Measurements from ENCODE around the gene GIGYF1.
"Not testable (repeated sequence)": the region's sequence is repeated elsewhere in the genome, so short reads cannot be mapped to it uniquely, and the experiment has no call there.

GIGYF1 gene

GRCh38 chr7:100730136-100730800 lies 36.2 kb upstream of the GIGYF1 start:
- no peak for DNase-seq
- no peaks in the 10 kb centered on the region for H3K36me3 ChIP-seq
- H3K27me3 ChIP-seq (ENCODE audit: insufficient read depth, low read depth, severe bottlenecking): peaks cover 39% of the 10 kb centered on the region
- no peak for TF ChIP-seq CTCF (IDR thresholded peaks at IDR 0.05; ENCODE audit: low read depth, low read length)
- no peaks in the 10 kb centered on the region for H3K9me3 ChIP-seq (ENCODE audit: severe bottlenecking)
- H3K4me3 ChIP-seq (ENCODE audit: low read depth, low read length): no peak overlapping the region
- H3K27ac ChIP-seq: no peak overlapping the region

GRCh38 chr7:100728196-100728595 lies 34.1 kb upstream of the GIGYF1 start:
- no peak overlapping the region for H3K27ac ChIP-seq
- no peak for DNase-seq
- H3K4me3 ChIP-seq (ENCODE audit: low read depth, low read length): no peak overlapping the region
- no peaks in the 10 kb centered on the region for H3K36me3 ChIP-seq
- no peak for TF ChIP-seq CTCF (IDR thresholded peaks at IDR 0.05; ENCODE audit: low read depth, low read length)
- no peaks in the 10 kb centered on the region for H3K9me3 ChIP-seq (ENCODE audit: severe bottlenecking)
- peaks cover 58% of the 10 kb centered on the region for H3K27me3 ChIP-seq (ENCODE audit: insufficient read depth, low read depth, severe bottlenecking)

GRCh38 chr7:100726996-100727761 lies 33.1 kb upstream of the GIGYF1 start:
- TF ChIP-seq CTCF (IDR thresholded peaks at IDR 0.05; ENCODE audit: low read depth, low read length): no peak

DNA sequence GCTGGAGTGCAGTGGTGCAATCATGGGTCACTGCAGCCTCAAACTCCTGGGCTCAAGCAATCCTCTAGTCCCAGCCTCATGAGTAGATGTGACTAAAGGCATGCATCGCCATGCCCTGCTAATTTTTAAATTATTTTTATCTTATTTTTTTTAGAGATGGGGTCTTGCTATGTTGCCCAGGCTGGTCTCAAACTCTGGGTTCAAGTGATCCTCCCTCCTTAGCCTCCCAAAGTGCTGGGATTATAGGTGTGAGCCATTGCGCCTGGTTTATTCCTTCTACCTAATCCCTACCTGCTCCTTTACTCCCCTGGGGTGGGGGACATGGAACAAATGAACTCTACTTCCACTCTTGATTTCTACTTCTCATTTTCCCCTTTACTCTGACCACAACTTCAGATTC lies 30.3 kb upstream of the GIGYF1 start:
- H3K36me3 ChIP-seq; H3K4me3 ChIP-seq (ENCODE audit: low read depth, low read length); DNase-seq; H3K27ac ChIP-seq; H3K9me3 ChIP-seq (ENCODE audit: severe bottlenecking): not testable (repeated sequence)
- H3K27me3 ChIP-seq (ENCODE audit: insufficient read depth, low read depth, severe bottlenecking): peaks cover 92% of the 10 kb centered on the region

More at GRCh38 chr7:100726996-100727761, 33.1 kb upstream of the GIGYF1 start:
- Histone ChIP-seq H3K9me3 (ENCODE audit: severe bottlenecking) (no peaks in the 10 kb centered on the region), H3K4me3 (ENCODE audit: low read depth, low read length) (no peak overlapping the region), H3K27ac (no peak overlapping the region), H3K27me3 (ENCODE audit: insufficient read depth, low read depth, severe bottlenecking) (peaks cover 68% of the 10 kb centered on the region), H3K36me3 (no peaks in the 10 kb centered on the region)
- no peak for DNase-seq

GRCh38 chr7:100723732-100724275 lies 29.8 kb upstream of the GIGYF1 start:
- no peaks in the 10 kb centered on the region for H3K36me3 ChIP-seq
- H3K4me3 ChIP-seq (ENCODE audit: low read depth, low read length): no peak overlapping the region
- H3K27me3 ChIP-seq (ENCODE audit: insufficient read depth, low read depth, severe bottlenecking): peaks cover 92% of the 10 kb centered on the region
- H3K9me3 ChIP-seq (ENCODE audit: severe bottlenecking): no peaks in the 10 kb centered on the region
- DNase-seq: no peak
- H3K27ac ChIP-seq: no peak overlapping the region
- no peak for TF ChIP-seq CTCF (IDR thresholded peaks at IDR 0.05; ENCODE audit: low read depth, low read length)

DNA sequence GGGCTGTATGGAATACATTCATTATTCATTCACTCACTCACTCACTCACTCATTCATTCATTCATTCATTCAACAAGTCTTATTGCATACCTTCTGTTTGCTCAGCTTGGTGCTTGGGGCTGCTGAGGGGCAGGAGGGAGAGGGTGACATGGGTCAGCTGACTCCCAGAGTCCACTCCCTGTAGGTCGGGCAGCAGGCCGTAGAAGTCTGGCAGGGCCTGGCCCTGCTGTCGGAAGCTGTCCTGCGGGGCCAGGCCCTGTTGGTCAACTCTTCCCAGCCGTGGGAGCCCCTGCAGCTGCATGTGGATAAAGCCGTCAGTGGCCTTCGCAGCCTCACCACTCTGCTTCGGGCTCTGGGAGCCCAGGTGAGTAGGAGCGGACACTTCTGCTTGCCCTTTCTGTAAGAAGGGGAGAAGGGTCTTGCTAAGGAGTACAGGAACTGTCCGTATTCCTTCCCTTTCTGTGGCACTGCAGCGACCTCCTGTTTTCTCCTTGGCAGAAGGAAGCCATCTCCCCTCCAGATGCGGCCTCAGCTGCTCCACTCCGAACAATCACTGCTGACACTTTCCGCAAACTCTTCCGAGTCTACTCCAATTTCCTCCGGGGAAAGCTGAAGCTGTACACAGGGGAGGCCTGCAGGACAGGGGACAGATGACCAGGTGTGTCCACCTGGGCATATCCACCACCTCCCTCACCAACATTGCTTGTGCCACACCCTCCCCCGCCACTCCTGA lies 28.6 kb upstream of the GIGYF1 start:
- H3K27ac ChIP-seq: no peak overlapping the region
- H3K4me3 ChIP-seq (ENCODE audit: low read depth, low read length): no peak overlapping the region
- no peak for TF ChIP-seq CTCF (IDR thresholded peaks at IDR 0.05; ENCODE audit: low read depth, low read length)
- peaks cover 80% of the 10 kb centered on the region for H3K27me3 ChIP-seq (ENCODE audit: insufficient read depth, low read depth, severe bottlenecking)
- H3K9me3 ChIP-seq (ENCODE audit: severe bottlenecking): no peaks in the 10 kb centered on the region
- DNase-seq: no peak
- H3K36me3 ChIP-seq: no peaks in the 10 kb centered on the region
